Fibroblast of lung (primary cell): Measurements from ENCODE around the gene B4GALT6. TPM values are rescaled to one million over a fixed set of nuclear protein-coding genes. Genes with fewer than 3 reads are reported as not detected.

Experiments
- DNase-seq, 2 donors: peaks; one replicate each; pipeline versions ENCODE4 v3.0.0 to v3.0.0-alpha.2; 2010; ENCODE audit warnings: low read depth in 2 of 2
- H2AFZ ChIP-seq: 2 replicates; pipeline ENCODE4 v1.5.1; 2012; ENCODE audit warnings: low read length, control low read depth, inconsistent platforms
- H3K27ac ChIP-seq: 2 replicates; pipeline ENCODE4 v1.5.1; 2011; ENCODE audit warnings: low read length, control low read depth; ENCODE audit not compliant: insufficient read depth
- H3K27me3 ChIP-seq: 2 replicates; pipeline ENCODE4 v1.5.1; 2011; ENCODE audit warnings: mild to moderate bottlenecking, low read length; ENCODE audit not compliant: control insufficient read depth, insufficient read depth
- H3K36me3 ChIP-seq: 2 replicates; pipeline ENCODE4 v1.5.1; 2011; ENCODE audit warnings: low read length; ENCODE audit not compliant: control insufficient read depth, insufficient read depth
- H3K4me1 ChIP-seq: 2 replicates; pipeline ENCODE4 v1.5.1; 2011; ENCODE audit warnings: low read length; ENCODE audit not compliant: control insufficient read depth, insufficient read depth; ENCODE audit errors: extremely low read depth
- H3K4me2 ChIP-seq: 2 replicates; pipeline ENCODE4 v1.5.1; 2011; ENCODE audit warnings: low read length, control low read depth; ENCODE audit not compliant: insufficient read depth; ENCODE audit errors: extremely low read depth
- H3K4me3 ChIP-seq, 4 experiments: fragments of 200-600 bp in 1 of 4; sonication (generic) in 1 of 4; replicated peaks in 1 of 4; 2 replicates each; pipeline ENCODE4 v1.5.1; 2011 to 2016; ENCODE audit warnings: low read length in 4 of 4, low read depth in 3 of 4, mild to moderate bottlenecking in 3 of 4, control low read depth in 2 of 4, inconsistent platforms in 1 of 4, mixed read lengths in 1 of 4; ENCODE audit not compliant: insufficient read depth in 1 of 4; ENCODE audit errors: control extremely low read depth in 1 of 4
- H3K79me2 ChIP-seq: 2 replicates; pipeline ENCODE4 v1.5.1; 2012; ENCODE audit warnings: mild to moderate bottlenecking, low read length, inconsistent platforms; ENCODE audit not compliant: control insufficient read depth, insufficient read depth
- H3K9ac ChIP-seq: 2 replicates; pipeline ENCODE4 v1.5.1; 2011; ENCODE audit warnings: mild to moderate bottlenecking, low read length, control low read depth; ENCODE audit not compliant: insufficient read depth
- H3K9me3 ChIP-seq: 2 replicates; pipeline ENCODE4 v1.5.1; 2012; ENCODE audit warnings: low read depth, low read length; ENCODE audit not compliant: control insufficient read depth, insufficient read depth
- H4K20me1 ChIP-seq: 2 replicates; pipeline ENCODE4 v1.5.1; 2011; ENCODE audit warnings: low read length; ENCODE audit not compliant: control insufficient read depth, insufficient read depth; ENCODE audit errors: extremely low read depth
- CTCF ChIP-seq, 2 donors: IDR thresholded peaks in 1 of 2; conservative IDR thresholded peaks in 1 of 2; 1 replicate in 1 of 2; 2 replicates in 1 of 2; pipeline ENCODE4 v1.5.1; 2011 to 2012; ENCODE audit warnings: low read length in 2 of 2, control low read depth in 1 of 2, inconsistent platforms in 1 of 2, low read depth in 1 of 2, mild to moderate bottlenecking in 1 of 2
- EZH2 ChIP-seq: IDR thresholded peaks from 2 replicates; pipeline ENCODE4 v1.5.1; 2012; ENCODE audit warnings: low read length, control low read depth, mild to moderate bottlenecking; ENCODE audit errors: missing control alignments
- polyA plus RNA-seq, 2 donors: library from polyadenylated mRNA; depleted of rRNA in 1 of 2; stranded (reverse) in 1 of 2; unstranded in 1 of 2; fragments of >200 nt; gene quantifications; 2 replicates each; pipeline ENCODE4 v1.2.1, GENCODE V29; 2011 to 2012; ENCODE audit warnings: missing spikeins in 1 of 2
- total RNA-seq: library from RNA; depleted of rRNA; stranded (reverse); fragments of >200 nt; gene quantifications from 2 replicates; pipeline ENCODE4 v1.2.1, GENCODE V29; 2014

Gene B4GALT6
- total and polyA plus RNA-seq, 2 donors (not counting 1 experiment from before 2014, with no cell fraction given): 1.5 to 2.5 TPM

- H3K4me1 ChIP-seq: no peaks in the 10 kb centered on the region
- TF ChIP-seq EZH2 (no peak), CTCF (conservative IDR thresholded peaks at IDR 0.05 in 1 of 2, IDR thresholded peaks at IDR 0.05 in 1 of 2; ENCODE audit: low read depth in 1 of 2, low read length in 2 of 2) (no peak)
- H2AFZ ChIP-seq: no peak overlapping the region
- no peaks in the 10 kb centered on the region for H3K79me2 ChIP-seq
- H3K27me3 ChIP-seq: no peaks in the 10 kb centered on the region
- no peak overlapping the region for H3K4me2 ChIP-seq
- H3K9me3 ChIP-seq: no peaks in the 10 kb centered on the region
- H3K9ac ChIP-seq: no peak overlapping the region
- no peaks in the 10 kb centered on the region for H4K20me1 ChIP-seq
- H3K36me3 ChIP-seq: no peaks in the 10 kb centered on the region
- H3K27ac ChIP-seq: no peak overlapping the region
- no peak for DNase-seq
- no peak overlapping the region for H3K4me3 ChIP-seq
These were observed 33.0 kb downstream of the B4GALT6 start for GRCh38 chr18:31651369-31651768.

- Histone ChIP-seq H3K27me3 (no peaks in the 10 kb centered on the region), H3K4me3 (no peak overlapping the region), H3K79me2 (no peaks in the 10 kb centered on the region), H2AFZ (no peak overlapping the region), H3K27ac (no peak overlapping the region), H3K9me3 (no peaks in the 10 kb centered on the region), H3K9ac (no peak overlapping the region), H3K4me2 (no peak overlapping the region), H3K36me3 (no peaks in the 10 kb centered on the region), H4K20me1 (no peaks in the 10 kb centered on the region), H3K4me1 (no peaks in the 10 kb centered on the region)
- peak in 1 of 2 donors; percentile 14 for DNase-seq
- TF ChIP-seq CTCF (conservative IDR thresholded peaks at IDR 0.05 in 1 of 2, IDR thresholded peaks at IDR 0.05 in 1 of 2; ENCODE audit: low read depth in 1 of 2, low read length in 2 of 2) (no peak), EZH2 (no peak)
These were observed 34.2 kb downstream of the B4GALT6 start for GRCh38 chr18:31649978-31650719.

GRCh38 chr18:31649449-31649848 is 34.9 kb downstream of the B4GALT6 start:
- no peaks in the 10 kb centered on the region for H3K9me3 ChIP-seq
- H3K36me3 ChIP-seq: no peaks in the 10 kb centered on the region
- no peaks in the 10 kb centered on the region for H4K20me1 ChIP-seq
- no peaks in the 10 kb centered on the region for H3K79me2 ChIP-seq
- TF ChIP-seq CTCF (conservative IDR thresholded peaks at IDR 0.05 in 1 of 2, IDR thresholded peaks at IDR 0.05 in 1 of 2; ENCODE audit: low read depth in 1 of 2, low read length in 2 of 2) (no peak), EZH2 (no peak)
- no peak overlapping the region for H3K4me3 ChIP-seq
- H3K27me3 ChIP-seq: no peaks in the 10 kb centered on the region
- no peak overlapping the region for H2AFZ ChIP-seq
- no peak overlapping the region for H3K4me2 ChIP-seq
- H3K9ac ChIP-seq: no peak overlapping the region
- no peak overlapping the region for H3K27ac ChIP-seq
- no peak for DNase-seq
- no peaks in the 10 kb centered on the region for H3K4me1 ChIP-seq
